GM18873 (cell line): ENCODE results near the gene SPATA31A6.
"Not testable (repeated sequence)": the region's sequence is repeated elsewhere in the genome, so short reads cannot be mapped to it uniquely, and the experiment has no call there.

ENCODE experiments used
- ATAC-seq: cut with Tn5 transposase; IDR thresholded peaks from one replicate; pipeline ENCODE4 v1.9.1; 2021; ENCODE audit warnings: mild to moderate bottlenecking, moderate library complexity, moderate number of reproducible peaks; ENCODE audit not compliant: unreplicated experiment, low FRiP score

SPATA31A6 gene

DNA sequence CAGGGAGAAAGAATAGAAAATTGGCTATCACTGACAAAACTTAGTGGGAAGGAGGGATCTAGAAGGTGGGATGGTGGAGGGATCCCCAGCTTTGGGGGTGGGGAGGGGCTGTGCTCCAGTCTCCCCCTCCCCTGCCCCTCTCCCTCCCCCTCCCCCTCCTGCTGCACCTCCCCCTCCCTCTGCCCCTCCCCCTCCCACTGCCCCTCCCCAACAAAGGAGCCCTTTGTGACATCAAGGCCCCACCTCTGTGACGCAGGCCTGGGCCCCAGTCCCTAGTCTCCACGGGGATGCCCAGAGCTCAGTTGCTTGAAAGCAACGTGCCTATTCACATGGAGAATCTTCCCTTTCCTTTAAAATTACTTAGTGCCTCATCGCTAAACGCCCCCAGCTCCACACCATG, at the start of gene SPATA31A6:
Gene SPATA31A6 (plus strand): TSS at position 301 of the 400 bp plus-strand sequence. CDS start 29 bp downstream, at position 330.
- not testable (repeated sequence) for ATAC-seq

DNA sequence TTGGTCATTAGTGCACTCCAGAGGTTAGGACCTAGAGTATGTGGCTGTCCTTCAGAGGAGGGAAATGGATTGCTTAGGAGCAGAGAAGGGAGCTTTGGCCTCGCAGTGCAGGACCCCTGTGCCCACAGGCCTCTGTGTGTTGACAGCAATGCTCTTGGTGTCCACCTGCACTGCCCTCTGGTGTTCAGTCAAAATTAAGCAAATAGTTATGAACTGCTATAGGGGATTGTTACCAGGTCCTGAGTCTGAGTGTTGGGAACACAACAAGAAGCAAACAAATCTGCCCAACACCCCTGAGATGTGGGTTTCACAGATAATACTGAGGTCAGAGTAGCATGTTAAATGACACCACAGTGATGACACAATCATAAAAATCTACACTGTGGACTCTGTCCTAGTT, 23.2 kb upstream of the SPATA31A6 start:
- not testable (repeated sequence) for ATAC-seq

DNA sequence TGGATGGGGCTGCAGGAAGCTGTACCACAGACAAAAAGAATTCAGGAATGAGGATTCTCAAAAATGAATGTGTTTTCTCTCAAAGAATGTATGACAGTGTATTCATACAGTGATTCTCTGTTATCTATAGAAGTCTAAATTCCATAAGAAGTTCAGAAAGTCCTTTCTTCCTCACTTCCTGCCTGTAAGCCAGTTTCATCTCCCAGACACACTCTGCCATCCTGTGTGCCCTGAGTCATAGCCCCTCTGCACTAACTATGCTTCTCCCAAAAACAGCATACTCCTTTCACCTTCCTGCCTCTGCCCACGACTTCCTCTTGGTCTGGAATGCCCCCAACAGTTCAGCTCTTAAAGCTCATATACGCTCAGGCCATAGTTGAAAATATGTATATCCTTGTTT, 36.4 kb downstream of the SPATA31A6 start:
- not testable (repeated sequence) for ATAC-seq

DNA sequence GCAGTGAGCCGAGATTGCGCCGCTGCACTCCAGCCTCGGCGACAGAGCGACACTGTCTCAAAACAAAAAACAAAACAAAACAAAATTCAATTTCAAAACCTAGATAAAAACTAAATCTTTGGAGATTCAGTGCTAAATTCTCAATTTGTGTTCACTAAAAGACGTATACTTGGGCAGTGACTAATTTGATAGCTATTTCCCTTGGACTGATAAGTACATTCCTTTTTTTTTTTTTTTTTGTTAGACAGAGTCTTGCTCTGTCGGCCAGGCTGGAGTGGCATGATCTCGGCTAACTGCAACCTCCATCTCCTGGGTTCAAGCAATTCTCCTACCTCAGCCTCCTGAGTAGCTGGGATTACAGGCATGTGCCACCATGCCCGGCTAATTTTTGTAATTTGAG, 39.8 kb downstream of the SPATA31A6 start:
- ATAC-seq: not testable (repeated sequence)

DNA sequence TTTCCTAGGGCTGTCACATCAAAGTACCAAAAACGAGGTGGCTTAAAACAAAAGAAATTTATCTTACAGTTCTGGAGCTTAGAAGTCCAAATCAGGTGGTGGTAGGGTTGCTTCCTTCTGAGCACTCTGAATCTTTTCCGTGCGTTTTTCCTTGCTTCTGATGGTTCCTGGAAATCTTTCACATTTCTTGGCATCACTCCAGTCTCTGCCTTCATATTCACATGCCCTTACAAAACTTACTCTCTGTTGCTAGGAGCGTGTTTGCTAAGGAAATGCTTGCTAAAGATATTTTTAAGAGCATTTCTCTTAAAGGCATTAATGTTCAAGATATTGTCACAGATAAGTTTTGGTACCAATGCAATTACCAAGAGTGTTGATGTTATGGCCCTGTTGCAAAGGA, 49.6 kb downstream of the SPATA31A6 start:
- ATAC-seq: not testable (repeated sequence)

DNA sequence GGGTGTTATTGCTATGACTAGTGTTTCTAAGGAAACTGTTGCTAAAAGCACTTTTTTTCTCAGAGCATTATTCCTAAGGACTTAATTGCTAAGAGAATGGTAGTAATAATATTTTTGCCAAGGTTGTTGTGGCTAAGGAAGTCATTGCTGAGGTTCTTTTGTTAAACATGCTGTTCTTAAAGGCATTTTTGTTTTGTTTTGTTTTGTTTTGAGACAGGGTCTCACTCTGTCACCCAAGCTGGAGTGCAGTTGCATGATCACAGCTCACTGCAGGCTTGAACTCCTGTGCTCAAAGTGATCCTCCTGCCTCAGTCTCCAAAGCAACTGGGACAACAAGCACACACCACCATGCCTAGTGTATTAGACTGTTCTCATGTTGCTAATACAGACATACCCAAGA, 51.2 kb downstream of the SPATA31A6 start:
- not testable (repeated sequence) for ATAC-seq

DNA sequence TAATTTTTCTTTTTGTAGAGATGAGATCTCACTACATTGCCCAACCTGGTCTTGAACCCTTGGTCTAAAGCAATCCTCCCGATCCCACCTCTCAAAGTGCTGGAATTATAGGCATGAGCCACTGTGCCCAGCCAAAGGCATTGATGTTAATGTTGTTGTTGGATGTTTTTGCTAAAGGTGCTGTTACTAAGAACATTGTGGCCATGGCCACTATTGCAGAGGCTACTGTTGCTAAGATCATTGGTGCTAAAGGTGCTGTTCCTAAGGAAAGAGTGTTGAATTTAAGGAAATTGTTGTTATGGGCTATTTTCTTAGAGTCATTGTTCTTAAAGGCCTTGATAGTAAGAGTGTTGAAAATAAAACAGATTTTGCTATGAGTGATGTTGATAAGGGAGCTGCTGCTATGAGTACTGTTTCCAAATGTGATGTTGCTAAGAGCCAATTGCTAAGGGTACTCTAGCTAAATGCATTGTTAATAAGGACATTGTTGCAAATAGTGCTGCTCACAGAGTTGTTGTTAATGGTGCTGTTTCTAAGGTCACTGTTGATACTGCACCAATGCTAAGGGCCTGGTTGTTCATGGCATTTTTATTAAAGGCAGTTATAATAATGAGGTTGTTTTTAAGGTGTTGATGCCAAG, 52.0 kb downstream of the SPATA31A6 start:
- ATAC-seq: not testable (repeated sequence)

DNA sequence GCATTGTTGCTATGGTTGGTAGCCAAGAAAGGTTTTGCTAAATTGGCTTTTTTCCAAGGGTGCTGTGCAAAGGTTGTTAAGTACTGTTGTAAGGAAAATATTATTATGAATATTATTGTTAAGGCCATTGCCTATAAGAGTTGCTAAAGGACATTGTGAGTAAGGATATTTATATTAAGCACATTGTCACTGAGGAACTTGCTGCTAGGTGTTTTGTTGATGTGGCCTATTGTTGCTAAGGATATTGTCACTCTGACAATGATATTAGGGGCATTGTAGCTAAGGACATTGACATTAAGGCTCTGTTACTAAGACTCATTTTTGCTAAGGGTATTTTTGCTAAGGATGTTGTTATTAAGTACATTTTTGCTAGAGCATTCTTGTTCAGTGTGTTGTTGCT, 52.6 kb downstream of the SPATA31A6 start:
- ATAC-seq: not testable (repeated sequence)

DNA sequence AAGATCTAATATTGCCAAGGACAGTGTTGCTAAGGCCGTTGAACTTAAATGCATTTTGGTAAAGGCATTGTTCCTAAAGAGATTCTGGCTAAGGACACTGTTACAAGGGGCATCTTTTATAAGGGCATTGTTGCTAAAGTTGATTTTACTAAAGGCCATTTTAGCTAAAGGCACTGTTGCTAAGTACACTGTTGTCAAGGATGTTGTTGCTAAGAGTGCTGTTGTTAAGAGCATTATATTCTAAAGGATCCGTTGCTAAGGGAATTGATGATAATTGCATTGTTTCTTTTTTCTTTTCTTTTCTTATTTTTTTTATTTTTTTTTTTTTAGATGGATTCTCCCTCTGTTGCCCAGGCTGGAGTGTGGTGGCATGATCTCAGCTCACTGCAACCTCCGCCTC, 53.9 kb downstream of the SPATA31A6 start:
- ATAC-seq: not testable (repeated sequence)

DNA sequence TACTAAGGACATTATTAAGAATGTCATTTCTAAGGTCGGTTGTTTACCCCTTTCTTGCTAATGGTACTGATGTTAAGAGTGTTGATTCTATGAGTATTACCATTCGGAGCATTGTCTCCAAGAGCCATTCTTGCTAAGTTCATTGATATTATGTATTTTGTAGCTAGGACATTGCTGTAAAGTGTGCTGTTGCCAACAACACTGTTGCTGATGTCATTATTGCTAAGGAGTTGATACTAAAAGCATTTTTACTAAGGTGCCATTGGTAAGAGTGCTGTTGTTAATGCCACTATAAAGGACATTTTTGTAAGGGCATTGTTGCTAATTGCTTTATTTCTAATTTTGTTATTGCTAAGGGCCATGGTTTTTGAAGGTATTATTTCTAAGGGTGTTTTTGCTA, 55.4 kb downstream of the SPATA31A6 start:
- not testable (repeated sequence) for ATAC-seq
